Neuronal stem cell (in vitro differentiated cells): ENCODE measurements around the gene GTF3C6. TPM values are rescaled to one million over a fixed set of nuclear protein-coding genes. Genes with fewer than 3 reads are reported as not detected.

Source experiments
- DNase-seq: peaks from one replicate; pipeline ENCODE4 v3.0.0-alpha.2; 2013; ENCODE audit warnings: low spot score
- H2AFZ ChIP-seq: one replicate; pipeline ENCODE4 v1.6.1; 2013; ENCODE audit warnings: mild to moderate bottlenecking, low read length, inconsistent platforms
- H2AK5ac ChIP-seq: 2 replicates; pipeline ENCODE4 v1.6.1; 2013; ENCODE audit warnings: low read depth, mild to moderate bottlenecking, inconsistent platforms, low read length, moderate library complexity, mixed read lengths
- H2BK120ac ChIP-seq: 2 replicates; pipeline ENCODE4 v1.6.1; 2013; ENCODE audit warnings: low read depth, mild to moderate bottlenecking, inconsistent platforms, low read length, moderate library complexity, mixed read lengths
- H2BK12ac ChIP-seq: one replicate; pipeline ENCODE4 v1.6.1; 2013; ENCODE audit warnings: low read length, inconsistent platforms
- H2BK15ac ChIP-seq: 2 replicates; pipeline ENCODE4 v1.6.1; 2013; ENCODE audit warnings: mild to moderate bottlenecking, low read length, inconsistent platforms, mixed read lengths
- H2BK5ac ChIP-seq: one replicate; pipeline ENCODE4 v1.6.1; 2013; ENCODE audit warnings: inconsistent platforms, mild to moderate bottlenecking, low read length, moderate library complexity
- H3K14ac ChIP-seq: one replicate; pipeline ENCODE4 v1.6.1; 2013; ENCODE audit warnings: low read length, inconsistent platforms
- H3K18ac ChIP-seq: 2 replicates; pipeline ENCODE4 v1.6.1; 2013; ENCODE audit warnings: low read length, inconsistent platforms
- H3K23ac ChIP-seq: 2 replicates; pipeline ENCODE4 v1.6.1; 2013; ENCODE audit warnings: low read depth, mild to moderate bottlenecking, mixed read lengths, low read length, inconsistent platforms; ENCODE audit not compliant: poor library complexity
- H3K27ac ChIP-seq: replicated peaks from 3 replicates; pipeline ENCODE4 v1.5.1; 2013; ENCODE audit warnings: low read length, inconsistent platforms
- H3K27me3 ChIP-seq, 3 experiments: 2 replicates each; pipeline ENCODE4 v1.6.1; 2013; ENCODE audit warnings: low read length in 3 of 3, mild to moderate bottlenecking in 2 of 3, inconsistent platforms in 1 of 3, low read depth in 1 of 3, mixed read lengths in 1 of 3, moderate library complexity in 1 of 3; ENCODE audit not compliant: control insufficient read depth in 3 of 3, insufficient read depth in 3 of 3
- H3K36me3 ChIP-seq, 2 donors: replicated peaks in 1 of 2; 2 replicates each; pipeline ENCODE4 v1.6.1; 2013; ENCODE audit warnings: low read length in 2 of 2; ENCODE audit not compliant: control insufficient read depth in 2 of 2, insufficient read depth in 2 of 2
- H3K4ac ChIP-seq: 2 replicates; pipeline ENCODE4 v1.6.1; 2013; ENCODE audit warnings: inconsistent platforms, mild to moderate bottlenecking, low read length, moderate library complexity
- H3K4me1 ChIP-seq, 2 donors: 1 replicate in 1 of 2; 2 replicates in 1 of 2; pipeline ENCODE4 v1.6.1; 2013; ENCODE audit warnings: low read length in 2 of 2, low read depth in 1 of 2; ENCODE audit not compliant: control insufficient read depth in 2 of 2, insufficient read depth in 1 of 2
- H3K4me2 ChIP-seq: one replicate; pipeline ENCODE4 v1.6.1; 2013; ENCODE audit warnings: mild to moderate bottlenecking, low read length, inconsistent platforms; ENCODE audit not compliant: insufficient read depth, poor library complexity, severe bottlenecking
- H3K4me3 ChIP-seq, 2 donors: 2 replicates each; pipeline ENCODE4 v1.5.1; 2013; ENCODE audit warnings: low read length in 2 of 2, mild to moderate bottlenecking in 2 of 2, inconsistent platforms in 1 of 2, moderate library complexity in 1 of 2
- H3K79me1 ChIP-seq: one replicate; pipeline ENCODE4 v1.6.1; 2013; ENCODE audit warnings: low read depth, mild to moderate bottlenecking, inconsistent platforms, low read length, moderate library complexity
- H3K9ac ChIP-seq: one replicate; pipeline ENCODE4 v1.6.1; 2013; ENCODE audit warnings: mild to moderate bottlenecking, low read depth, low read length, inconsistent platforms; ENCODE audit not compliant: poor library complexity
- H3K9me3 ChIP-seq, 2 donors: replicated peaks in 1 of 2; 2 replicates each; pipeline versions ENCODE3 to v1.6.1; 2013; ENCODE audit warnings: low read length in 2 of 2, mild to moderate bottlenecking in 2 of 2, inconsistent platforms in 1 of 2, low read depth in 1 of 2, mixed read lengths in 1 of 2, moderate library complexity in 1 of 2; ENCODE audit not compliant: control insufficient read depth in 2 of 2, insufficient read depth in 1 of 2
- H4K8ac ChIP-seq: one replicate; pipeline ENCODE4 v1.6.1; 2013; ENCODE audit warnings: low read depth, mild to moderate bottlenecking, inconsistent platforms, low read length, moderate library complexity
- H4K91ac ChIP-seq: one replicate; pipeline ENCODE4 v1.6.1; 2013; ENCODE audit warnings: low read length, low read depth, mild to moderate bottlenecking, inconsistent platforms; ENCODE audit not compliant: poor library complexity
- WGBS, 2 donors: extraction: QIAGEN DNeasy Blood & Tissue Kit; methylation state at CpG; one replicate each; pipeline ENCODE4 v1.1.7; 2013; ENCODE audit warnings: missing lambda C conversion rate in 2 of 2, mixed read lengths in 1 of 2; ENCODE audit not compliant: insufficient read length in 2 of 2, insufficient replicate concordance in 1 of 2; ENCODE audit errors: extremely low coverage in 2 of 2; 5-methylcytosine and 5-hydroxymethylcytosine counted together
- polyA plus RNA-seq, 2 experiments: library from polyadenylated mRNA; stranded (reverse); fragments of 200-250 nt; gene quantifications; one replicate each; pipeline ENCODE4 v1.2.3, GENCODE V29; 2013

Gene GTF3C6
- polyA plus RNA-seq (2013, experiment 1 of 2): 75.2 TPM
- polyA plus RNA-seq (2013, experiment 2 of 2): 74.4 TPM

GRCh38 chr6:110958329-110959192 lies at the start of gene GTF3C6:
GTF3C6 (plus strand) TSS chr6:110958706; CDS start chr6:110958770, 64 bp downstream.
- Histone ChIP-seq H3K23ac (peak within 1 kb of the TSS; percentile 97), H2BK5ac (peak within 1 kb of the TSS; percentile 62), H3K4me2 (peak within 1 kb of the TSS; percentile 67), H3K27ac (peak within 1 kb of the TSS; percentile 80), H2BK120ac (peak within 1 kb of the TSS; percentile 88), H3K18ac (peak within 1 kb of the TSS; percentile 100), H3K27me3 (no peaks in the 10 kb centered on the region), H3K9me3 (peaks cover 0 to 8% of the 10 kb centered on the region in 2 donors), H2AK5ac (no peak within 1 kb of the TSS), H3K36me3 (peaks cover 8 to 39% of the 10 kb centered on the region in 2 donors), H2BK12ac (peak within 1 kb of the TSS; percentile 92), H4K8ac (peak within 1 kb of the TSS; percentile 95), H2BK15ac (peak within 1 kb of the TSS; percentile 83), H3K4me3 (peak within 1 kb of the TSS; percentile 94), H2AFZ (peak within 1 kb of the TSS; percentile 98), H3K4me1 (no peaks in the 10 kb centered on the region), H4K91ac (no peak within 1 kb of the TSS), H3K79me1 (no peaks in the 10 kb centered on the region), H3K4ac (peak within 1 kb of the TSS; percentile 94), H3K9ac (peak within 1 kb of the TSS; percentile 99), H3K14ac (peak within 1 kb of the TSS; percentile 97)
- WGBS, 2 donors: no CpG with 5 or more reads among the region's 70 CpGs
- peak; percentile 83 for DNase-seq

- H3K27me3 ChIP-seq: no peaks in the 10 kb centered on the region
- H3K4me1 ChIP-seq: peaks cover 0 to 2% of the 10 kb centered on the region in 2 donors
- DNase-seq: no peak
- H4K91ac ChIP-seq: no peak overlapping the region
- H3K9me3 ChIP-seq: no peaks in the 10 kb centered on the region
- no peak overlapping the region for H3K4me2 ChIP-seq
- H2BK5ac ChIP-seq: no peak overlapping the region
- no peak overlapping the region for H2BK15ac ChIP-seq
- no peak overlapping the region for H2BK12ac ChIP-seq
- H2BK120ac ChIP-seq: no peak overlapping the region
- WGBS, 2 donors: no CpG with 5 or more reads among the region's 3 CpGs
- H3K9ac ChIP-seq: no peak overlapping the region
- H3K27ac ChIP-seq: no peak overlapping the region
- no peak overlapping the region for H4K8ac ChIP-seq
- H3K14ac ChIP-seq: no peak overlapping the region
- H2AK5ac ChIP-seq: no peak overlapping the region
- H3K18ac ChIP-seq: no peak overlapping the region
- H2AFZ ChIP-seq: no peak overlapping the region
- H3K4ac ChIP-seq: no peak overlapping the region
- H3K36me3 ChIP-seq: no peaks in the 10 kb centered on the region
- no peak overlapping the region for H3K4me3 ChIP-seq
- H3K79me1 ChIP-seq: no peaks in the 10 kb centered on the region
- H3K23ac ChIP-seq: no peak overlapping the region
These were observed 27.7 kb upstream of the GTF3C6 start for GRCh38 chr6:110930781-110931180.

GRCh38 chr6:110933912-110934311 lies 24.6 kb upstream of the GTF3C6 start:
- no peak overlapping the region for H2AFZ ChIP-seq
- H3K9me3 ChIP-seq: no peaks in the 10 kb centered on the region
- no peak overlapping the region for H3K23ac ChIP-seq
- H4K91ac ChIP-seq: no peak overlapping the region
- H3K9ac ChIP-seq: no peak overlapping the region
- H2BK12ac ChIP-seq: no peak overlapping the region
- no peaks in the 10 kb centered on the region for H3K79me1 ChIP-seq
- H2BK120ac ChIP-seq: no peak overlapping the region
- H2AK5ac ChIP-seq: no peak overlapping the region
- H4K8ac ChIP-seq: no peak overlapping the region
- no peak overlapping the region for H3K4me3 ChIP-seq
- WGBS, 2 donors: no CpG with 5 or more reads among the region's 2 CpGs
- H3K4me2 ChIP-seq: no peak overlapping the region
- no peaks in the 10 kb centered on the region for H3K27me3 ChIP-seq
- H3K4ac ChIP-seq: no peak overlapping the region
- H2BK5ac ChIP-seq: no peak overlapping the region
- H3K36me3 ChIP-seq: no peaks in the 10 kb centered on the region
- H3K27ac ChIP-seq: no peak overlapping the region
- H3K14ac ChIP-seq: no peak overlapping the region
- H2BK15ac ChIP-seq: no peak overlapping the region
- no peak overlapping the region for H3K18ac ChIP-seq
- peaks cover 0 to 2% of the 10 kb centered on the region in 2 donors for H3K4me1 ChIP-seq
- DNase-seq: no peak

- Histone ChIP-seq H2BK15ac (no peak overlapping the region), H3K4me1 (peaks cover 0 to 2% of the 10 kb centered on the region in 2 donors), H3K4me3 (no peak overlapping the region), H3K18ac (no peak overlapping the region), H3K27me3 (no peaks in the 10 kb centered on the region), H3K23ac (no peak overlapping the region), H3K79me1 (no peaks in the 10 kb centered on the region), H4K8ac (no peak overlapping the region), H2AK5ac (no peak overlapping the region), H4K91ac (no peak overlapping the region), H2BK12ac (no peak overlapping the region), H2AFZ (no peak overlapping the region), H3K27ac (no peak overlapping the region), H3K9me3 (no peaks in the 10 kb centered on the region), H2BK120ac (no peak overlapping the region), H2BK5ac (no peak overlapping the region), H3K4me2 (no peak overlapping the region), H3K14ac (no peak overlapping the region), H3K36me3 (no peaks in the 10 kb centered on the region), H3K4ac (no peak overlapping the region), H3K9ac (no peak overlapping the region)
- no peak for DNase-seq
- WGBS, 2 donors: no CpG with 5 or more reads among the region's 1 CpG
These were observed 24.1 kb upstream of the GTF3C6 start for GRCh38 chr6:110934381-110934898.
